Measurements from ENCODE around the gene TMEM178B.

The TMEM178B gene

GRCh38 chr7:141442781-141443180 lies 368.9 kb downstream of the TMEM178B start:
- no peak for DNase-seq

- no peak for DNase-seq
These were observed 371.1 kb downstream of the TMEM178B start for GRCh38 chr7:141444961-141445360.

GRCh38 chr7:141451232-141451631 lies 377.4 kb downstream of the TMEM178B start:
- DNase-seq, result no peak

- DNase-seq, result no peak
These were observed 379.0 kb downstream of the TMEM178B start for GRCh38 chr7:141452911-141453310.

GRCh38 chr7:141454338-141454737 lies 380.5 kb downstream of the TMEM178B start:
- no peak for DNase-seq

GRCh38 chr7:141455723-141456122 lies 381.9 kb downstream of the TMEM178B start:
- no peak for DNase-seq

GRCh38 chr7:141456298-141456697 lies 382.4 kb downstream of the TMEM178B start:
- no peak for DNase-seq

GRCh38 chr7:141456711-141457110 lies 382.8 kb downstream of the TMEM178B start:
- no peak for DNase-seq

GRCh38 chr7:141460781-141461715 lies 387.2 kb downstream of the TMEM178B start:
- DNase-seq, result no peak

- no peak for DNase-seq
These were observed 388.1 kb downstream of the TMEM178B start for GRCh38 chr7:141461924-141462323.

- no peak for DNase-seq
These were observed 389.1 kb downstream of the TMEM178B start for GRCh38 chr7:141462958-141463357.

GRCh38 chr7:141463986-141464385 lies 390.1 kb downstream of the TMEM178B start:
- no peak for DNase-seq

- DNase-seq, result no peak
These were observed 390.7 kb downstream of the TMEM178B start for GRCh38 chr7:141464551-141464950.

GRCh38 chr7:141466151-141466904 lies 392.5 kb downstream of the TMEM178B start:
- no peak for DNase-seq

- no peak for DNase-seq
These were observed 394.5 kb downstream of the TMEM178B start for GRCh38 chr7:141468341-141468740.

- DNase-seq, result no peak
These were observed 401.8 kb downstream of the TMEM178B start for GRCh38 chr7:141475679-141476078.

GRCh38 chr7:141477865-141478264 lies 404.0 kb downstream of the TMEM178B start:
- DNase-seq, result no peak

- DNase-seq, result no peak
These were observed 405.0 kb downstream of the TMEM178B start for GRCh38 chr7:141478845-141479244.

GRCh38 chr7:141480953-141481352 lies 407.1 kb downstream of the TMEM178B start:
- no peak for DNase-seq

GRCh38 chr7:141481971-141482370 lies 408.1 kb downstream of the TMEM178B start:
- no peak for DNase-seq

- no peak for DNase-seq
These were observed 409.2 kb downstream of the TMEM178B start for GRCh38 chr7:141483044-141483443.

- DNase-seq, result no peak
These were observed 411.0 kb downstream of the TMEM178B start for GRCh38 chr7:141484907-141485306.

- no peak for DNase-seq
These were observed 413.1 kb downstream of the TMEM178B start for GRCh38 chr7:141486959-141487358.

GRCh38 chr7:141490474-141490873 lies 416.6 kb downstream of the TMEM178B start:
- DNase-seq, result no peak
